Suprapubic skin (tissue), 4 donors: ENCODE results near the gene PHC3. TPM values are rescaled to one million over a fixed set of nuclear protein-coding genes. Genes with fewer than 3 reads are reported as not detected.
A peak's percentile ranks its signal among the peaks of the same experiment; 100 is the strongest.

ENCODE experiments used
- DNase-seq, 2 donors: peaks; one replicate each; pipeline ENCODE4 v3.0.0-alpha.2; 2019; ENCODE audit warnings: low spot score in 2 of 2
- H3K27ac ChIP-seq: fragments of 200-600 bp; sonication (generic); one replicate; pipeline ENCODE4 v1.5.1; 2019
- H3K27me3 ChIP-seq: fragments of 200-600 bp; sonication (generic); one replicate; pipeline ENCODE4 v1.5.1; 2019
- H3K36me3 ChIP-seq: fragments of 200-600 bp; sonication (generic); one replicate; pipeline ENCODE4 v1.5.1; 2019
- H3K4me1 ChIP-seq: fragments of 200-600 bp; sonication (generic); one replicate; pipeline ENCODE4 v1.5.1; 2019
- H3K4me3 ChIP-seq: fragments of 200-600 bp; sonication (generic); one replicate; pipeline ENCODE4 v1.5.1; 2019; ENCODE audit warnings: mild to moderate bottlenecking
- H3K9me3 ChIP-seq: fragments of 200-600 bp; sonication (generic); one replicate; pipeline ENCODE4 v1.5.1; 2019
- EP300 ChIP-seq: sonication (generic); formaldehyde crosslinking; IDR thresholded peaks from one replicate; pipeline ENCODE4 v1.6.1; 2017; ENCODE audit warnings: antibody characterized with exemption
- POLR2A ChIP-seq, 2 donors: fragments of 450-650 bp; IDR thresholded peaks; one replicate each; pipeline ENCODE4 v1.6.1; 2017; ENCODE audit warnings: antibody characterized with exemption in 2 of 2, mild to moderate bottlenecking in 2 of 2, moderate library complexity in 2 of 2
- POLR2AphosphoS5 ChIP-seq, 3 donors: sonication (generic); formaldehyde crosslinking; IDR thresholded peaks; one replicate each; pipeline ENCODE4 v1.6.1; 2017; ENCODE audit warnings: antibody characterized with exemption in 3 of 3
- whole genome bisulfite sequencing: methylation state at CpG from one replicate; pipeline ENCODE4 v1.1.5; 2018; 5-methylcytosine and 5-hydroxymethylcytosine counted together
- total RNA-seq, 4 donors: library from RNA; depleted of rRNA; stranded (reverse); fragments of >200 nt; gene quantifications; one replicate each; pipeline ENCODE4 v1.1.0, GENCODE V29; 2016
- TF ChIP-seq, protein P1 (sequence below), 2 donors: fragments of 200-600 bp in 1 of 2; fragments of 450-650 bp in 1 of 2; sonication (generic) in 1 of 2; IDR thresholded peaks; one replicate each; pipeline ENCODE4 v1.5.1; 2016 to 2019; ENCODE audit warnings: antibody characterized with exemption in 2 of 2, mild to moderate bottlenecking in 1 of 2, moderate library complexity in 1 of 2

PHC3 gene, protein sequence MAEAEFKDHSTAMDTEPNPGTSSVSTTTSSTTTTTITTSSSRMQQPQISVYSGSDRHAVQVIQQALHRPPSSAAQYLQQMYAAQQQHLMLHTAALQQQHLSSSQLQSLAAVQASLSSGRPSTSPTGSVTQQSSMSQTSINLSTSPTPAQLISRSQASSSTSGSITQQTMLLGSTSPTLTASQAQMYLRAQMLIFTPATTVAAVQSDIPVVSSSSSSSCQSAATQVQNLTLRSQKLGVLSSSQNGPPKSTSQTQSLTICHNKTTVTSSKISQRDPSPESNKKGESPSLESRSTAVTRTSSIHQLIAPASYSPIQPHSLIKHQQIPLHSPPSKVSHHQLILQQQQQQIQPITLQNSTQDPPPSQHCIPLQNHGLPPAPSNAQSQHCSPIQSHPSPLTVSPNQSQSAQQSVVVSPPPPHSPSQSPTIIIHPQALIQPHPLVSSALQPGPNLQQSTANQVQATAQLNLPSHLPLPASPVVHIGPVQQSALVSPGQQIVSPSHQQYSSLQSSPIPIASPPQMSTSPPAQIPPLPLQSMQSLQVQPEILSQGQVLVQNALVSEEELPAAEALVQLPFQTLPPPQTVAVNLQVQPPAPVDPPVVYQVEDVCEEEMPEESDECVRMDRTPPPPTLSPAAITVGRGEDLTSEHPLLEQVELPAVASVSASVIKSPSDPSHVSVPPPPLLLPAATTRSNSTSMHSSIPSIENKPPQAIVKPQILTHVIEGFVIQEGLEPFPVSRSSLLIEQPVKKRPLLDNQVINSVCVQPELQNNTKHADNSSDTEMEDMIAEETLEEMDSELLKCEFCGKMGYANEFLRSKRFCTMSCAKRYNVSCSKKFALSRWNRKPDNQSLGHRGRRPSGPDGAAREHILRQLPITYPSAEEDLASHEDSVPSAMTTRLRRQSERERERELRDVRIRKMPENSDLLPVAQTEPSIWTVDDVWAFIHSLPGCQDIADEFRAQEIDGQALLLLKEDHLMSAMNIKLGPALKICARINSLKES
- 100 to 1,000 TPM in 1 of 4 donors, 10 to 100 TPM in 3; 37.9 to 106 (median 64.0) TPM for total RNA-seq

DNA sequence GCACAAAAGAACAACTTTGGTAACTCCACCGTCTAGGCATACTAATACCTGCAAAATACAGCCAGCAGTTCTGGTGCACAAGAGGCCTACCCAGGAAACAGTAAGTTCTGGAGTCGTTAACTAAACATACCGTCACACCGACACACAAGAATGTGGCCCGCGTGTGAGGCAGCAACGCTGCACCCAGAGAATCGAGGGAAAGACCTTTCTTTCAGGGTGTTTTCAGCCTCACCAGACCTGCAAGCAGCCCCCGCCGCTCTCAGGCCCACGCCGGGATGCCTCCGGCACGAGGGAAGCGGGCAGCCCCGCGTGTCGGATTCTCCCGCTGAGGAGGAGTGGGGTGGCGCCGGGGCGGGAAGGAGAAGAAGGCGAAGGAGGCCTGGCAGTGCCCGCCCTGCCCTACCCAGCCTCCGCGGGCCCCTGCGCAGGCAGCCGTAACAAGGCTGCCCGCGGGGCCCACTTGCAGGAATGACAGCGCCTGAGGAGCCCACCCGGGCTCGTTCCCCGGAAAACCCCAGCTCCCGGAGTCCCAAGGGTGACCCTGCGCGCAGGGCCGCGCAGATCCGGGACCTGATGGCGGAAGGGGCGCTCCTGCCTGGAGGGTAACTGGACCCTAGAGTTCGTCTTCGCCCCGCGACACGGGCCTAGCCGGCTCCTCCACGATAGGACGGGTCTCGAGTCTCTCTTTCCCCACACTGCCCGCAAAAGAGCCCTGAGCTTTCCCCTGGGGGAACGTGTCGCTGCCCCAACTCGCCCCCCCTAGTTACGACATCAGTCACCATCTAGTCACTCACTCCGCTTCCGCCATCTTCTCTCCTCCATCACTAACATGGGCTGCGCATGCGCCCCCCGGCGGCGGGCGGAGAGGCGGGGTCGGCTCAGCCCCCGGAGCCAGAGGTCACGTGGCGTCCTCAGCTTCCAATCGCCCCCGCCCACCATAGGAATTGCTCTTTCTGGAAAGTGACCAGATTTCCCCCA, at the start of gene PHC3:
TSS of gene PHC3 (minus strand) at position 826 of the 978 bp plus-strand sequence. CDS start at position 808, 18 bp downstream.
- no peaks in the 10 kb centered on the region for H3K27me3 ChIP-seq
- peak within 1 kb of the TSS; percentile 98 for H3K27ac ChIP-seq
- H3K36me3 ChIP-seq: peaks cover 20% of the 10 kb centered on the region
- TF ChIP-seq EP300 (no peak), POLR2AphosphoS5 (IDR thresholded peaks at IDR 0.05) (peak in 2 of 3 donors; percentile 18 to 75), POLR2A (IDR thresholded peaks at IDR 0.05) (peak; percentile 69 to 70)
- H3K4me3 ChIP-seq: peak within 1 kb of the TSS; percentile 98
- peak; percentile 94 to 95 for DNase-seq
- H3K9me3 ChIP-seq: no peaks in the 10 kb centered on the region
- H3K4me1 ChIP-seq: peaks cover 17% of the 10 kb centered on the region
- WGBS: under 1% methylated on average over 53 of the region's 71 CpGs

DNA sequence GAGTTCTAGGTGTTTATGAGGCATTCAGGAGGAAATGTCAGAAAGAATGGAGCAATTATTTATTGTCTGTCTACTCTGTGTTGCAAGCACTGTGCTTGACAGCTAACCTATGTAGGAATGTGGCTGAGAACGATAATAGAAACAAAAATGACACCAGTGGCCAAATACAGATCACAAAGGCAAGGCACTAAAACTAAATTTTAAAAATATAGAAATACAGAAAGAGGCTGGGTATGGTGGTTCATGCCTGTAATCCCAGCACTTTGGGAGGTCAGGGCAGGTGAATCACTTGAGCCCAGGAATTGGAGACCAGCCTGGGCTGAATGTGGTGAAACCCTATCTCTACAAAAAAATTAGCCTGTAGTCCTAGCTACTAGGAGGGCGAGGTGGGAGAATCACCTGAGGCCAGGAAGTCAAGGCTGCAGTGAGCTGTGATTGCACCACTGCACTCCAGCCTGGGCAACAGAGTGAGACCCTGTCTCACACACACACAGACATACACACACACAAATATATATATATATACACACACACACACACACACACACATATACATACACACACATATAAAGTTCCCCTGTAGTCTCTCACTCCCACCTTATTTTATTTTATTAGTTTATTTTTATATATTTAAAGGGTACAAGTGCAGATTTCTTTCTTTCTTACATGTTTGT, 46.7 kb upstream of the PHC3 start:
- H3K27ac ChIP-seq: no peak overlapping the region
- 54% methylated on average over 2 of the region's 2 CpGs for WGBS
- no peaks in the 10 kb centered on the region for H3K36me3 ChIP-seq
- no peaks in the 10 kb centered on the region for H3K27me3 ChIP-seq
- DNase-seq: no peak
- H3K4me3 ChIP-seq: no peak overlapping the region
- H3K9me3 ChIP-seq: no peaks in the 10 kb centered on the region
- H3K4me1 ChIP-seq: peaks cover 10% of the 10 kb centered on the region
- TF ChIP-seq POLR2A (IDR thresholded peaks at IDR 0.05): no peak

DNA sequence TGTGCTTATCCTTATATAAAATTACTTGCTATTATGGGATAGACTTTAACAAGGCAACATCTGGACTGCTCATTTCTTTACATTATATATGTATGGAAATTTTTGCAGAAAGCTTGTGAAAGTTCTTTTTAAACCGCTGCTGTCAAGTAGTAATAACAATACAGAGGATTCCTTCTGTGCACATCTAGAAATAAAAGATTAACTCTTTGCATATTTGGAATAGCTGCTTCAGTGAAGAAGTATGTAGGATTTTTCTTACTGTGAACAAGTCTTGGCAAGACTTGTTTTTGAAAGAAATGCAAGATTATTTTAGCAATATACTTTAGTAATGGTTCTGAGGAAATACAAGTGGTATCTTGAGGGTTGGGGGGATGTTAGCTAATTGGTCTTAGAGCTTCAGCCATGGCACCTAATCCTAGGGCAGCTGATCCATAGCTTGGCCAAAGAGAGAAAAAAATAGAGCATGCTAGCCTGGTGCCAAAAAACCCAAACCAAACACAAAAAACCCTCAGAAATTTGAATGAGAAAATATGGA, 45.0 kb upstream of the PHC3 start:
- Histone ChIP-seq H3K9me3 (no peaks in the 10 kb centered on the region), H3K4me3 (no peak overlapping the region), H3K27me3 (no peaks in the 10 kb centered on the region), H3K27ac (no peak overlapping the region), H3K4me1 (peaks cover 12% of the 10 kb centered on the region), H3K36me3 (no peaks in the 10 kb centered on the region)
- no peak for TF ChIP-seq EP300
- TF ChIP-seq POLR2A (IDR thresholded peaks at IDR 0.05): no peak
- TF ChIP-seq, protein P1, sequence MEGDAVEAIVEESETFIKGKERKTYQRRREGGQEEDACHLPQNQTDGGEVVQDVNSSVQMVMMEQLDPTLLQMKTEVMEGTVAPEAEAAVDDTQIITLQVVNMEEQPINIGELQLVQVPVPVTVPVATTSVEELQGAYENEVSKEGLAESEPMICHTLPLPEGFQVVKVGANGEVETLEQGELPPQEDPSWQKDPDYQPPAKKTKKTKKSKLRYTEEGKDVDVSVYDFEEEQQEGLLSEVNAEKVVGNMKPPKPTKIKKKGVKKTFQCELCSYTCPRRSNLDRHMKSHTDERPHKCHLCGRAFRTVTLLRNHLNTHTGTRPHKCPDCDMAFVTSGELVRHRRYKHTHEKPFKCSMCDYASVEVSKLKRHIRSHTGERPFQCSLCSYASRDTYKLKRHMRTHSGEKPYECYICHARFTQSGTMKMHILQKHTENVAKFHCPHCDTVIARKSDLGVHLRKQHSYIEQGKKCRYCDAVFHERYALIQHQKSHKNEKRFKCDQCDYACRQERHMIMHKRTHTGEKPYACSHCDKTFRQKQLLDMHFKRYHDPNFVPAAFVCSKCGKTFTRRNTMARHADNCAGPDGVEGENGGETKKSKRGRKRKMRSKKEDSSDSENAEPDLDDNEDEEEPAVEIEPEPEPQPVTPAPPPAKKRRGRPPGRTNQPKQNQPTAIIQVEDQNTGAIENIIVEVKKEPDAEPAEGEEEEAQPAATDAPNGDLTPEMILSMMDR (IDR thresholded peaks at IDR 0.05): no peak
- TF ChIP-seq POLR2AphosphoS5 (IDR thresholded peaks at IDR 0.05): no peak
- no peak for DNase-seq
- WGBS: 38% methylated on average over 1 of the region's 1 CpG

DNA sequence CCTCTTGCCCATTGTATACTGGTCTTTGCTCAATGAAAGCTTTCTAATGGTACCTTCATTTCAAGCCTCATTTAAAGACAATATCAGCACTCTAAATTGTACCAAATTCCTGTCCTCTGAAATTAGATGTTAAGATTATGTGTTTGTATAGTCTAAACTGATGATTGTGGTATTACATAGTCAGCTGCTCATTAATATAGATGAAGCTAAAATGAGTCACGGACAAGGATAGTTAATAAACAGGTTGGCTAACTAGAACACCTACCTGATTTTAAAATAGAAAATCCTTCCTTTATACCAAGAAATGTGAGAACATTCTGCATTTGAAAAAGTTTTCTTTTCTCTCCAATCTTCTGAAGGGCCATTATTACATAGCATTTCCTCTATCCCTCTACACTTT, 43.6 kb upstream of the PHC3 start:
- no peaks in the 10 kb centered on the region for H3K36me3 ChIP-seq
- peaks cover 12% of the 10 kb centered on the region for H3K4me1 ChIP-seq
- no peak for DNase-seq
- 37% methylated on average over 1 of the region's 1 CpG for WGBS
- TF ChIP-seq, protein P1 (IDR thresholded peaks at IDR 0.05): no peak
- no peak for TF ChIP-seq POLR2AphosphoS5 (IDR thresholded peaks at IDR 0.05)
- no peak for TF ChIP-seq EP300
- no peak for TF ChIP-seq POLR2A (IDR thresholded peaks at IDR 0.05)
- no peaks in the 10 kb centered on the region for H3K9me3 ChIP-seq
- H3K4me3 ChIP-seq: no peak overlapping the region
- H3K27ac ChIP-seq: no peak overlapping the region
- no peaks in the 10 kb centered on the region for H3K27me3 ChIP-seq

DNA sequence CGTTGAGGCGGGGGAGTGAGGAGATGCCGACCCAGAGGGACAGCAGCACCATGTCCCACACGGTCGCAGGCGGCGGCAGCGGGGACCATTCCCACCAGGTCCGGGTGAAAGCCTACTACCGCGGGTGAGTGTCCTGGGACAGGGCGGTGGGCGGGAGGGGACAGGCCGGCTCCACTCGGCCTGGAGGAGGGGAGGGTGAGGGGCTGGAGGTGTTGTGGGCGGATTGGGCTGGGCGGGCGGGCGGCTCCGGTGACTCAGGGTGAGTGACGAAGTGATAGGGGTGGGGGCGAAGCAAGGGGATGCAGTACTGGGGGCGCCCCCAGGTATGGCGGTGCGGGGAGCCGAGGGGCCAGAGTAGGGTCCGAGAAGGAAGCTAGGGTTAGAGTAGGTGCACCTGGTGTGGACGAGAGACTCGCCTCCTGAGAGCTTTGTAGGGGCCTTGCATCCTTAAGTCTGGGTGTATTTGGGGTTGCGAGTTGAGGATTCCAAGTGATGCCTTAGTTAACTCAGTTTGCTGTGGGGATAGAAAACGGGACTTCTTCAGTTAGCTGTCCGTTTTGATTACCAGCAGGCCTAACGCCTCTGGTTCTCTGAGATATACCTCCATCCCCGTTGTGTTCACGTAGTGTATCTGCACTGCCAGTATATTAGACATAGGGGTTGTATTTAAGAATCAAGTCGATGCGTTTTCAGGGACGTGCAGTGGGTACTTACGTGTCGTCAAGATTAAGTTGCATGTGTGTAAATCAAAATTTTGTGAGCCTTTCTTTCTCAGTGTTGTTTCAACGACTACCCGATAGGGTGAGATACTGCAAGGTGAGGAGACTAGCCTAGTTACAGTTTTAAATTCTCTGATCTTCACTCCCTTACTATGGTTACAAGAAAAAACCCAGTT, 41.4 kb upstream of the PHC3 start:
- WGBS: 1% methylated on average over 20 of the region's 42 CpGs
- TF ChIP-seq POLR2AphosphoS5 (IDR thresholded peaks at IDR 0.05) (no peak), EP300 (no peak), POLR2A (IDR thresholded peaks at IDR 0.05) (no peak)
- TF ChIP-seq, protein P1 (IDR thresholded peaks at IDR 0.05): no peak
- Histone ChIP-seq H3K36me3 (no peaks in the 10 kb centered on the region), H3K4me3 (peak overlapping the region; percentile 96), H3K4me1 (peaks cover 12% of the 10 kb centered on the region), H3K27ac (peak overlapping the region; percentile 93), H3K9me3 (no peaks in the 10 kb centered on the region), H3K27me3 (no peaks in the 10 kb centered on the region)
- DNase-seq: peak; percentile 74 to 81
